WTC11 (cell line): ENCODE measurements around the gene GATA1. TPM values are rescaled to one million over a fixed set of nuclear protein-coding genes. Genes with fewer than 3 reads are reported as not detected.

Experiments
- ATAC-seq: fragments of 200-7000 bp; cut with Tn5 transposase; 2 replicates; pipeline ENCODE4 v1.10.0; 2021; ENCODE audit warnings: mild to moderate bottlenecking, moderate library complexity
- CTCF ChIA-PET: fragments of 300-600 bp; sonication (Branson Sonifier 250); formaldehyde crosslinking; loops from one replicate; lab custom pipeline; 2021; ENCODE audit warnings: antibody characterized with exemption; lab: Charles Lee
- POLR2A ChIA-PET: fragments of 350-600 bp; sonication (Branson Sonifier 250); formaldehyde crosslinking; loops from one replicate; lab custom pipeline; 2021; ENCODE audit warnings: antibody characterized with exemption; lab: Charles Lee
- DNase-seq: peaks from one replicate; pipeline ENCODE4 v3.0.0; 2021; ENCODE audit warnings: low spot score
- H3K27ac Mint-ChIP-seq: 2 replicates; pipeline ENCODE4 v1.8.0; 2021; ENCODE audit warnings: mixed read lengths
- H3K27me3 Mint-ChIP-seq: 2 replicates; pipeline ENCODE4 v1.8.0; 2021; ENCODE audit warnings: low read depth, mild to moderate bottlenecking, moderate library complexity, mixed read lengths
- H3K36me3 Mint-ChIP-seq: 2 replicates; pipeline ENCODE4 v1.8.0; 2021; ENCODE audit warnings: mixed read lengths
- H3K4me1 Mint-ChIP-seq: 2 replicates; pipeline ENCODE4 v1.8.0; 2022; ENCODE audit warnings: mixed read lengths
- H3K4me3 Mint-ChIP-seq: 2 replicates; pipeline ENCODE4 v1.8.0; 2021; ENCODE audit warnings: mild to moderate bottlenecking, moderate library complexity, mixed read lengths
- H3K9me3 Mint-ChIP-seq: 2 replicates; pipeline ENCODE4 v1.8.0; 2021; ENCODE audit warnings: mixed read lengths
- CBFB ChIP-seq: sonication (generic); formaldehyde crosslinking; IDR thresholded peaks from 2 replicates; pipeline ENCODE4 v1.8.1; 2022; ENCODE audit warnings: mild to moderate bottlenecking, low read depth, missing genetic modification reagents
- CREM ChIP-seq: sonication (generic); formaldehyde crosslinking; IDR thresholded peaks from 2 replicates; pipeline ENCODE4 v1.8.1; 2022; ENCODE audit warnings: mild to moderate bottlenecking, missing genetic modification reagents, moderate library complexity
- GABPB1 ChIP-seq: sonication (generic); formaldehyde crosslinking; IDR thresholded peaks from 2 replicates; pipeline ENCODE4 v1.8.1; 2023; ENCODE audit warnings: mild to moderate bottlenecking, missing genetic modification reagents
- GRHL2 ChIP-seq: fragments of 250-450 bp; sonication (Bioruptor Pico); IDR thresholded peaks from 2 replicates; pipeline ENCODE4 v1.8.0; 2022; ENCODE audit warnings: mild to moderate bottlenecking, moderate library complexity; ENCODE audit not compliant: insufficient replicate concordance, severe bottlenecking
- IRF1 ChIP-seq: sonication (generic); formaldehyde crosslinking; IDR thresholded peaks from 2 replicates; pipeline ENCODE4 v1.8.0; 2023; ENCODE audit warnings: missing genetic modification reagents
- JUN ChIP-seq: sonication (generic); formaldehyde crosslinking; IDR thresholded peaks from 2 replicates; pipeline ENCODE4 v1.8.0; 2023; ENCODE audit warnings: mild to moderate bottlenecking, missing genetic modification reagents
- MXD4 ChIP-seq: fragments of 250-450 bp; sonication (Bioruptor Pico); IDR thresholded peaks from 2 replicates; pipeline ENCODE4 v1.8.0; 2021; ENCODE audit warnings: mild to moderate bottlenecking, moderate library complexity, borderline replicate concordance
- NFATC4 ChIP-seq: fragments of 250-450 bp; sonication (Bioruptor Pico); IDR thresholded peaks from 2 replicates; pipeline ENCODE4 v1.9.0; 2021; ENCODE audit warnings: mild to moderate bottlenecking
- NFYB ChIP-seq: sonication (generic); formaldehyde crosslinking; conservative IDR thresholded peaks from 2 replicates; pipeline ENCODE4 v1.8.0; 2022; ENCODE audit warnings: low read depth, missing genetic modification reagents
- NR1H2 ChIP-seq: sonication (generic); formaldehyde crosslinking; IDR thresholded peaks from 2 replicates; pipeline ENCODE4 v1.9.0; 2021; ENCODE audit warnings: mild to moderate bottlenecking, moderate library complexity, missing genetic modification reagents
- NR3C1 ChIP-seq: sonication (generic); formaldehyde crosslinking; conservative IDR thresholded peaks from 2 replicates; pipeline ENCODE4 v1.8.1; 2023; ENCODE audit warnings: low read depth, mild to moderate bottlenecking, missing genetic modification reagents
- RELA ChIP-seq: sonication (generic); formaldehyde crosslinking; IDR thresholded peaks from 2 replicates; pipeline ENCODE4 v1.8.1; 2022; ENCODE audit warnings: missing genetic modification reagents, mild to moderate bottlenecking, borderline replicate concordance
- SMAD3 ChIP-seq: sonication (generic); formaldehyde crosslinking; IDR thresholded peaks from 2 replicates; pipeline ENCODE4 v1.8.0; 2022; ENCODE audit warnings: missing genetic modification reagents, mild to moderate bottlenecking, borderline replicate concordance
- TEAD1 ChIP-seq: sonication (generic); formaldehyde crosslinking; IDR thresholded peaks from 2 replicates; pipeline ENCODE4 v1.8.0; 2022; ENCODE audit warnings: mild to moderate bottlenecking, missing genetic modification reagents
- TP53 ChIP-seq: sonication (generic); formaldehyde crosslinking; IDR thresholded peaks from 2 replicates; pipeline ENCODE4 v1.8.1; 2023; ENCODE audit warnings: mild to moderate bottlenecking, missing genetic modification reagents
- ZMAT4 ChIP-seq: fragments of 250-450 bp; sonication (Bioruptor Pico); IDR thresholded peaks from 2 replicates; pipeline ENCODE4 v1.9.0; 2021; ENCODE audit warnings: mild to moderate bottlenecking
- ZNF121 ChIP-seq: sonication (generic); formaldehyde crosslinking; IDR thresholded peaks from 2 replicates; pipeline ENCODE4 v1.8.0; 2023; ENCODE audit warnings: missing genetic modification reagents
- ZNF138 ChIP-seq: sonication (generic); formaldehyde crosslinking; conservative IDR thresholded peaks from 2 replicates; pipeline ENCODE4 v1.8.1; 2022; ENCODE audit warnings: mild to moderate bottlenecking, moderate library complexity, missing genetic modification reagents
- ZNF219 ChIP-seq: sonication (generic); formaldehyde crosslinking; IDR thresholded peaks from 2 replicates; pipeline ENCODE4 v1.8.0; 2023; ENCODE audit warnings: missing genetic modification reagents, mild to moderate bottlenecking, borderline replicate concordance
- ZNF232 ChIP-seq: sonication (generic); formaldehyde crosslinking; IDR thresholded peaks from 2 replicates; pipeline ENCODE4 v1.8.0; 2022; ENCODE audit warnings: mild to moderate bottlenecking, missing genetic modification reagents
- ZNF281 ChIP-seq: sonication (generic); formaldehyde crosslinking; IDR thresholded peaks from 2 replicates; pipeline ENCODE4 v1.8.0; 2023; ENCODE audit warnings: mild to moderate bottlenecking, missing genetic modification reagents
- total RNA-seq: library from RNA; stranded (reverse); gene quantifications from 3 replicates; pipeline ENCODE4 v1.2.3, GENCODE V29; 2021
- TF ChIP-seq, protein P1 (sequence below): sonication (generic); formaldehyde crosslinking; IDR thresholded peaks from 2 replicates; pipeline ENCODE4 v1.8.1; 2022; ENCODE audit warnings: low read depth, missing genetic modification reagents, borderline replicate concordance
- TF ChIP-seq, protein P2 (sequence below): sonication (generic); formaldehyde crosslinking; IDR thresholded peaks from 2 replicates; pipeline ENCODE4 v1.8.1; 2022; ENCODE audit warnings: missing genetic modification reagents, borderline replicate concordance
- TF ChIP-seq, protein P3 (sequence below): sonication (generic); formaldehyde crosslinking; IDR thresholded peaks from 2 replicates; pipeline ENCODE4 v1.8.1; 2022; ENCODE audit warnings: low read depth, mild to moderate bottlenecking, moderate library complexity, missing genetic modification reagents, borderline replicate concordance
- TF ChIP-seq, protein P4 (sequence below): fragments of 250-450 bp; sonication (Bioruptor Pico); conservative IDR thresholded peaks from 2 replicates; pipeline ENCODE4 v1.9.0; 2021; ENCODE audit warnings: mild to moderate bottlenecking

GATA1 gene
- total RNA-seq, 1 experiment from 2014 or later = 0.26 TPM

DNA sequence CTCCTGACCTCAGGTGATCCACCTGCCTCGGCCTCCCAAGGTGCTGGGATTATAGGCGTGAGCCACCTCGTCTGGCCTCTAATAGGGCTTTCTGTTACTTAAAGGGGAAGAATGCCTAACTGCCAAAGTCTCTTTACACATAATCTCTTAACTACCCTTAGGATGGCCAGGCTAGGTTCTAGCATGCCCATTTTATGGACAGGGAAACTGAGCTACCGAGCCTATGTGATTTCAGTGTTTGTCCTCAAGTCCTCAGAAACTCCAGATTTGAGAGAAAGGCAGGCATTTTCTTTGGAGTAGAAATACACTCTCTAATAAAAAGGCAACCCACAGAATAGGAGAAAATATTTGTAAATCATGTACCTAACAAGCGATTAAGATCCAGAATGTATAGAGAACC is 37.2 kb upstream of the GATA1 start:
- CTCF ChIA-PET = no interaction called here
- H3K4me1 Mint-ChIP-seq = no peaks in the 10 kb centered on the region
- no peak for TF ChIP-seq ZNF281 (CRISPR knock-in tag)
- TF ChIP-seq, protein P1, sequence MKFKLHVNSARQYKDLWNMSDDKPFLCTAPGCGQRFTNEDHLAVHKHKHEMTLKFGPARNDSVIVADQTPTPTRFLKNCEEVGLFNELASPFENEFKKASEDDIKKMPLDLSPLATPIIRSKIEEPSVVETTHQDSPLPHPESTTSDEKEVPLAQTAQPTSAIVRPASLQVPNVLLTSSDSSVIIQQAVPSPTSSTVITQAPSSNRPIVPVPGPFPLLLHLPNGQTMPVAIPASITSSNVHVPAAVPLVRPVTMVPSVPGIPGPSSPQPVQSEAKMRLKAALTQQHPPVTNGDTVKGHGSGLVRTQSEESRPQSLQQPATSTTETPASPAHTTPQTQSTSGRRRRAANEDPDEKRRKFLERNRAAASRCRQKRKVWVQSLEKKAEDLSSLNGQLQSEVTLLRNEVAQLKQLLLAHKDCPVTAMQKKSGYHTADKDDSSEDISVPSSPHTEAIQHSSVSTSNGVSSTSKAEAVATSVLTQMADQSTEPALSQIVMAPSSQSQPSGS (CRISPR knock-in tag) = no peak
- TF ChIP-seq ZNF232 (CRISPR knock-in tag) = no peak
- no peak for TF ChIP-seq TP53
- TF ChIP-seq NFATC4 (CRISPR knock-in tag) = no peak
- TF ChIP-seq NFYB (CRISPR knock-in tag) = no peak
- no peak for TF ChIP-seq SMAD3 (CRISPR knock-in tag)
- TF ChIP-seq IRF1 (CRISPR knock-in tag) = no peak
- no peak for TF ChIP-seq TEAD1 (CRISPR knock-in tag)
- TF ChIP-seq ZMAT4 (CRISPR knock-in tag) = no peak
- TF ChIP-seq ZNF219 (CRISPR knock-in tag) = no peak
- no peak for TF ChIP-seq ZNF138 (CRISPR knock-in tag)
- H3K27me3 Mint-ChIP-seq = no peaks in the 10 kb centered on the region
- no peak for DNase-seq
- POLR2A ChIA-PET = no interaction called here
- H3K27ac Mint-ChIP-seq = no peak overlapping the region
- H3K36me3 Mint-ChIP-seq = no peaks in the 10 kb centered on the region
- no peak for ATAC-seq
- no peaks in the 10 kb centered on the region for H3K9me3 Mint-ChIP-seq
- H3K4me3 Mint-ChIP-seq = no peak overlapping the region

DNA sequence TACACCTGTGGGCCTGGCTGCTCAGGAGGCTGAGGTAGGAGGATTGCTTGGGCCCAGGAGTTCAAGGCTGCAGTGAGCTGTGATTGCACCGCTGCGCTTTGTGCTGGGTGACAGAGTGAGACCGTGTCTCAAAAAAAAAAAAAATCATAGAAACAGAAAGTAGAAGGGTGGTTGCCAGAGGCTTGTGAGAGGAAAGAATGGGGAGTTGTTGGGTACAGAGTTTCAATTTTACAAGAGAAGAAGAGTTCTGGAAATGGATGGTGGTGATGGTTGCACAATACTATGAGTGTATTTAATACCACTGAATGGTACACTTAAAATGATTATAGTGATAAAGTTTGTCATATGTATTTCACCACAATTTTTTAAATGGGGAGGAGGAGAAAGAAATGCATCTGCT is 35.0 kb upstream of the GATA1 start:
- no peaks in the 10 kb centered on the region for H3K27me3 Mint-ChIP-seq
- no peak overlapping the region for H3K27ac Mint-ChIP-seq
- ATAC-seq (no peak), DNase-seq (no peak)
- POLR2A ChIA-PET = no interaction called here
- no peaks in the 10 kb centered on the region for H3K36me3 Mint-ChIP-seq
- no peaks in the 10 kb centered on the region for H3K4me1 Mint-ChIP-seq
- TF ChIP-seq CBFB (no peak), MXD4 (CRISPR knock-in tag) (no peak), GRHL2 (no peak), ZNF232 (CRISPR knock-in tag) (no peak), JUN (CRISPR knock-in tag) (no peak), NR1H2 (no peak), NR3C1 (no peak)
- H3K9me3 Mint-ChIP-seq = no peaks in the 10 kb centered on the region
- no peak overlapping the region for H3K4me3 Mint-ChIP-seq
- CTCF ChIA-PET = no interaction called here

DNA sequence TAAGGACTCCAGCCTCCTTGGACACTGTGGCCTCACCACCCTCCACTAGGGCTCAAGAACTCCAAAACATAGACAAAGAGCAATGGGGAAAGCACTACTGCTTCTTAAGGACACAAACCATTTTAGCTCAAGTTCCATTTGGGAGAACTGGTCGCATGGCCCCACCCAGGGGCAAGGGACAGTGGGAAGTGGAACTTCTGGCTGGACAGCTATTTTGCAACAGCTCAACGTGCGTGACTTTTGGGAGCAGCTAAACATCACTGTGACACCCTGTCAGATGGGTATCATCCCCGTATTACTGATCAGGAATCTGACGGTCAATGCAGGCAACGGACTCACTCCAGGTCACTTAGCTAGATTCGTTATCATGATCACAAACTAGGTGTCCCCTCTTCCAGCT is 33.9 kb upstream of the GATA1 start:
- ChIA-PET CTCF (no interaction called here), POLR2A (no interaction called here)
- TF ChIP-seq ZNF138 (CRISPR knock-in tag) = no peak
- TF ChIP-seq GABPB1 (CRISPR knock-in tag) = no peak
- TF ChIP-seq, protein P2, sequence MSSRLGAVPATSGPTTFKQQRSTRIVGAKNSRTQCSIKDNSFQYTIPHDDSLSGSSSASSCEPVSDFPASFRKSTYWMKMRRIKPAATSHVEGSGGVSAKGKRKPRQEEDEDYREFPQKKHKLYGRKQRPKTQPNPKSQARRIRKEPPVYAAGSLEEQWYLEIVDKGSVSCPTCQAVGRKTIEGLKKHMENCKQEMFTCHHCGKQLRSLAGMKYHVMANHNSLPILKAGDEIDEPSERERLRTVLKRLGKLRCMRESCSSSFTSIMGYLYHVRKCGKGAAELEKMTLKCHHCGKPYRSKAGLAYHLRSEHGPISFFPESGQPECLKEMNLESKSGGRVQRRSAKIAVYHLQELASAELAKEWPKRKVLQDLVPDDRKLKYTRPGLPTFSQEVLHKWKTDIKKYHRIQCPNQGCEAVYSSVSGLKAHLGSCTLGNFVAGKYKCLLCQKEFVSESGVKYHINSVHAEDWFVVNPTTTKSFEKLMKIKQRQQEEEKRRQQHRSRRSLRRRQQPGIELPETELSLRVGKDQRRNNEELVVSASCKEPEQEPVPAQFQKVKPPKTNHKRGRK (CRISPR knock-in tag) = no peak
- TF ChIP-seq CREM (CRISPR knock-in tag) = no peak
- TF ChIP-seq RELA (CRISPR knock-in tag) = no peak
- TF ChIP-seq ZNF121 = no peak
- TF ChIP-seq, protein P3, sequence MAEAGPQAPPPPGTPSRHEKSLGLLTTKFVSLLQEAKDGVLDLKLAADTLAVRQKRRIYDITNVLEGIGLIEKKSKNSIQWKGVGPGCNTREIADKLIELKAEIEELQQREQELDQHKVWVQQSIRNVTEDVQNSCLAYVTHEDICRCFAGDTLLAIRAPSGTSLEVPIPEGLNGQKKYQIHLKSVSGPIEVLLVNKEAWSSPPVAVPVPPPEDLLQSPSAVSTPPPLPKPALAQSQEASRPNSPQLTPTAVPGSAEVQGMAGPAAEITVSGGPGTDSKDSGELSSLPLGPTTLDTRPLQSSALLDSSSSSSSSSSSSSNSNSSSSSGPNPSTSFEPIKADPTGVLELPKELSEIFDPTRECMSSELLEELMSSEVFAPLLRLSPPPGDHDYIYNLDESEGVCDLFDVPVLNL (CRISPR knock-in tag) = no peak
- TF ChIP-seq, protein P4, sequence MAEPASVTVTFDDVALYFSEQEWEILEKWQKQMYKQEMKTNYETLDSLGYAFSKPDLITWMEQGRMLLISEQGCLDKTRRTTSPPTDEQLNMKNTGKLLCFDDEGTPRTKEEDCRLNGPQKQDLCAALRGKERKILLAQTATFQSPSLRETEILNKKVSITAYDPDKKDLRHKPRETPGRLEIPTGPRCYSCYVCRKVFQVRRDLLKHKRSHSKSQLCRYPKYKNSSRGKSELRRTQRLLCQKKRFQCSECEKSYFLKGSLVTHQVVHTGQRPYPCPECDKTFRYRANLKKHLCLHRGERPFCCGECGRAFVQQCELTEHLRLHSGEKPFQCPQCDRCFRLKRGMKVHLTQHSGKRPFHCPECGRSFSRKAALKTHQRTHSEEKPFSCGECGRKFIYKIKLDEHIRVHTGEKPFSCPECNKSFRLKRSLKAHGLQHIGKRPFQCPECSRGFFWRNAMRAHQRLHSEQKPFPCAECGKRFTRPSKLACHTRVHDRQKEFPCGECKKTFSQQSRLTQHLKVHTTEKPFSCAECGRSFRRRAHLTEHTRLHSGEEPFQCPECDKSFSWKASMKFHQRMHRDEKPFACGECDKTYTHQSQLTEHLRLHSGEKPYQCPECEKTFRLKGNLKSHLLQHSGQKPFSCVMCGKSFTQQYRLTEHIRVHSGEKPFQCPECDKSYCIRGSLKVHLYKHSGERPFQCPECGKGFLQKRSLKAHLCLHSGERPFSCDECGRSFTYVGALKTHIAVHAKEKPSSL = no peak

More for the DNA sequence above, 33.9 kb upstream of the GATA1 start:
- Mint-ChIP-seq H3K9me3 (no peaks in the 10 kb centered on the region), H3K4me1 (no peaks in the 10 kb centered on the region), H3K36me3 (no peaks in the 10 kb centered on the region), H3K27ac (no peak overlapping the region), H3K27me3 (no peaks in the 10 kb centered on the region), H3K4me3 (no peak overlapping the region)
- ATAC-seq (no peak), DNase-seq (no peak)
